Raji (cell line): Measurements from ENCODE around the gene SDHAF2.

Experiments used
- POLR2A ChIP-seq: IDR thresholded peaks from 2 replicates; pipeline ENCODE4 v1.6.1; 2011; ENCODE audit warnings: low read depth, low read length, control low read depth; ENCODE audit not compliant: insufficient read depth

The SDHAF2 gene

DNA sequence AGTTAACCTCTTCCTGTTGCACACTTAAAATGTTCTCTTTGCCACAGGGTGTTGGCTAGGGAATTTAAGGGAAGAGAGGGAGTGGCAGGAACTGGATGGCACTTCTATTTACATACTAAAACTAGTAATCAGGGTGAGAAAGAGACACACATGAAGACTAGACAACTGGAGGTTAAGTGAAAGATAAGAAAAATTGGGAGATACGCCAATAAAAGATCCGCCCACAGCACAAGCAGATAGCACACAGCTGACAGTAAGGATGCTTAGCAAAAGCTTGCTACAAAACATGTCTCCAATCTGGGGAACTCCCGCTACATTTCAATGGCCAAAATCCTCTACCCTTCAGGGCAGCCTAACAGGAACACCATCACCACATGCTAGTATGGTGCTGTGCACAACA, 13.0 kb upstream of the SDHAF2 start:
- TF ChIP-seq POLR2A: no peak

DNA sequence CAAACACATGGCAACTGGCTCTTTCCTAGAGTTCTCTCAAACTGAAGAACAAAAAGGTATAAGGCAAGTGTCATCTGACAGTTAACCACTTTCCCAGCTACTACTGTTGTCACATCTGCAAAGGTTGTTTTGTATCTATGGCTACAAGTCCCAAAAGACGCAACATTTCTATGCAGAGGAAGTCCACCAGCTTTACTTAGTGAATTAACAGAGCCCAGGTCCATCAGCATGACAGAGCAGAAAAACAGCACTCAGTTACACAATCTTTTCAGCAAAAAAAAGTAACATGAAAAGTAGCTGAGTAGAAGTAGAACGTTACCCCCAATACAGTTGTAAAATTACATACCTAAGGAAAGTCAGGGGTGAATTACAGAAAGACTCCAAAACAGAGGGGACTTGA, 12.3 kb upstream of the SDHAF2 start:
- TF ChIP-seq POLR2A: no peak

DNA sequence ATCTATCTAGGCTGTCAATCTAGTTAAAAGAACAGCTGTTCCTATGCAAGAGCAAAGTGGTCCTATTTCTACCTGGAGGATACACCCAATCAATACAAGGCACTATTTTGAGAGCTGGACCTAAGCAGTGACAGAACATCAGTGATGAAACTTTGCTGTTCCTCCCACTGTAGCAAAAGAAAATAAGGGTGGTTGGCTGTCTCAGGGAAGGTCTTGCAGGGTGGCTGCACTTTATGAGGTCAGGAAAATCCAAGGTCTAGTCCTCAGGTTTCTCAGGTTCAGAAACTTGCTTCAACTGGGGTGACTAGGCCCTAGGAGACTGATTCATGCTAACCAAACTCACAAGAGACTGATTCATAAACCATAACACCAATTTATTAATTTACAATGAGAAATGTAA, 11.8 kb upstream of the SDHAF2 start:
- TF ChIP-seq POLR2A: no peak

DNA sequence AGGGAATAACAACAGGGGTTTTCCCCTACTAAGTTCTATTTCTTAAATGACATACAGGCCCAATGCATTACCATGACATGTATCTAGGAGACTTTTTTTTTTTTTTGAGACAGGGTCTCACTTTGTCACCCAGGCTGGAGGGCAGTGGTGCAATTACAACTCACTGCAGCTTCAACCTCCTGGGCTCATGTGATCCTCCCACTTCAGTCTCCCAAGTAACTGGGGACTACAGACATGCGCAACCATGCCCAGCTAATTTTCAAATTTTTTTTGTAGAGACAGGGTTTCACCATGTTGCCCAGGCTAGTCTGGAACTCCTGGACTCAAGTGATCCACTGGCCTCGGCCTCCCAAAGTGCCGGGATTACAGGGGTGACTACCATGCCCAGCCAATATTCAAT, 7.7 kb upstream of the SDHAF2 start:
- TF ChIP-seq POLR2A: no peak

DNA sequence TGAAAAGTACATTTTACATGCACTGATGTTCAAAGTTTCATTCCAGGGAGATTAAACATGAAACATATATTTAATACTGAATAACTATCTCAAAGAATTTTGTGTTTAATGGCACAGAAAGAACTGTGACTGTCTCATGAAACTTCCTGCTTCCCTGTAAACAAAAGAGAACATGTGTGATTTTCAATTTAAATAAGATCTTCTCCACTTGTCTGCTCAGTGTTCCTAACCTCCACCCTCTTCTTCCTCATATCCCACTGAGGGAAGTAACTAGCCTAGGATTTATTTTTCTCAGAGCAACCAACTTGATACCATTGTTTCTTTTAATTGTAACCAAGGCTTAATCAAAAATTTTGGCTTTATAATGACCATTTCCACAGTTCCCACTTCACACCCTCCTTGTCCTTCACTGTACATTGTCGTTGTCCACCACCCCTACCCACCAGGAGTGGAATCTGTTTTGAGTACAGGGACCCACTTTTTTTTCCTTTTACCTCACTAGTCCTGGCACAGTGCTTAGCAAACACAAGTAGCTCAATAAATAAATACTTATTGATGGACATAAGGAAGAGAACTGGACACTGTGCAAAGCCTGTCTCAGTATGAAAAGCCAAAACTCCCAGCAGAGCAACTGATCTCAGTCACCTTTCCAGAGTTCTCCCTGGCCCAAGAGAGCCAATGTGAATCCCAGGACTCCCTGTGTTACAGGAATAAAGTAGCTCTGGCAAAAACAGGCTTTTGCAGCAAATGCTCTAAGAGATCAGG, 4.4 kb upstream of the SDHAF2 start:
- no peak for TF ChIP-seq POLR2A

DNA sequence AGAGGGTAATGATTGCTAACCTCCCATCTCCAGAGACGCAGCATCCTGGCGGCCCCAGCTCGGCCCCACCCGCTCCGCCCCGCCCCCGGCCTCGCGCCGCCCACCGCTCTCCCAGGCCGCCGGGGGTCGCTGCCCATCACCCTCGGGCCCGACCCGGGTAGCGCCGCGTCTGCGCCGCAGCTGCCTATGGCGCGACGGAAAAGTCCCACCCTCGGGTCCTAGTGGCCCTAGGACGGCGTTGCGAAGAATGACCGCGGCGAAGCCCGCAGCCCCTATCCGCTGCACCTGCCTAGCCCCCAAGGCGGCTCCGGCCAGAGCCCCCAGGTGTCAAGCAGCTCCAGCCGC, 606 bp upstream of the SDHAF2 start:
- TF ChIP-seq POLR2A: no peak

DNA sequence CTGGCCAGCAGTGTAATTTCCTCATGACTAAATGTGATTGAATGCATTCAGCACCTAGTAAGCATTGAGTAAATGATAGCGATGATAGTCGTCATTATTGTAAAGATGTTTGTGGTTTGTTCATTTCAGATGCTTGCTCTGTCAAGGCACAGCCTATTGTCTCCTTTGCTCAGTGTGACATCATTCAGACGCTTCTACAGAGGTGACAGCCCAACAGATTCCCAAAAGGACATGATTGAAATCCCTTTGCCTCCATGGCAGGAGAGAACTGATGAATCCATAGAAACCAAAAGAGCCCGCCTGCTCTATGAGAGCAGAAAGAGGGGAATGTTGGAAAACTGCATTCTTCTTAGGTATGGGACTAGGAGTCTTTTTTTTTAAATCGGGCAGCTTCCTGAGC, 7.6 kb downstream of the SDHAF2 start:
- no peak for TF ChIP-seq POLR2A

DNA sequence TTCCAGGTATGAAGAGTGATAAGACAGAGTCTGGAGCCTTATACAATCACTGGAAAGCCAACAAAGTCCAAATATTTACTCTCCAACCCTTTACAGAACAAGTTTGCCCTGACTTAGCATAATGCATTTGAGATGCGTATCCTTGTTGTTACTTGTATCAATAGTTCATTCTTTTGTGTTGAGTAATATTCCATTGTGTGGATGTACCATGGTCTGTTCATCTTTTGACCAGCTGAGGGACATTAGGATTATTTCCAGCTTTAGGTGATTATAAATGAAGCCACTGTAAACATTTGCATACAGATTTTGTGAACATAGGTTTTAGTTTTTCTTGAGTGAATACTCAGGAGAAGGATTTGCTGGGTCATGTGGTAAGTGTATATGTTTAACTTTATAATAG, 9.7 kb downstream of the SDHAF2 start:
- TF ChIP-seq POLR2A: no peak

DNA sequence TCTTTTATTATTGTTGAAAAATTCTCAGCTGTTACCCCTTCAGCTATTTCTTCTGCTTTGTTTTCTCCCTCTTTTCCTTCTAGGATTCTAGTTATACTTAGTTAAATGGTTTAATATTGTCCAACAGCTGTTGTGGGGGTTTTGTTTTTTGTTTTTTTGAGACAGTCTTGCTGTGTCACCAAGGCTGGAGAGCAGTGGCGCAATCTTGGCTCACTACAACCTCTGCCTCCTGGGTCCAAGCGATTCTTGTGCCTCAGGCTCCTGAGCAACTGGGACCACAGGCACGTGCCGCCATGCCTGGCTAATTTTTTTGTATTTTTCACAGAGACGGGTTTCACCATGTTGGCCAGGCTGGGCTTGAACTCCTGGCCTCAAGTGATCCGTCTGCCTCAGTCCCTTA, 12.7 kb downstream of the SDHAF2 start:
- TF ChIP-seq POLR2A: no peak

DNA sequence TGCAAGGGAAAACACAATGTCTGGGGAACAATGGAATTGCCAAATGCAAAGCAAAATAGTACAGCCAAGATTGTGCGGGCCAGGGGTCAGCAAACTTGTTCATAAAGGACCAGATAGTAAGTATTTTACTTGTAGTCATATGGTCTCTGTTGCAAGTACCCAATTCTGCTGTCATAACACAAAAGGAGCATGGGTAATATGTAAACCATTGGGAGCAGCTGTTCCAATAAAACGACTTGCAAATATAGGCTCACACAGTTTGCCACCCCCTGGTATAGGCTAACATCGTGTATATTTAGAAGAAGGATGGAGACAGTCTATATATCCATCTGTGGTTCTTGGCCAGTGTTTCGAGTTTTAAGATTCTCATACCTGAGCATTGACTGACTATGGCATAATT, 15.6 kb downstream of the SDHAF2 start:
- TF ChIP-seq POLR2A: no peak

DNA sequence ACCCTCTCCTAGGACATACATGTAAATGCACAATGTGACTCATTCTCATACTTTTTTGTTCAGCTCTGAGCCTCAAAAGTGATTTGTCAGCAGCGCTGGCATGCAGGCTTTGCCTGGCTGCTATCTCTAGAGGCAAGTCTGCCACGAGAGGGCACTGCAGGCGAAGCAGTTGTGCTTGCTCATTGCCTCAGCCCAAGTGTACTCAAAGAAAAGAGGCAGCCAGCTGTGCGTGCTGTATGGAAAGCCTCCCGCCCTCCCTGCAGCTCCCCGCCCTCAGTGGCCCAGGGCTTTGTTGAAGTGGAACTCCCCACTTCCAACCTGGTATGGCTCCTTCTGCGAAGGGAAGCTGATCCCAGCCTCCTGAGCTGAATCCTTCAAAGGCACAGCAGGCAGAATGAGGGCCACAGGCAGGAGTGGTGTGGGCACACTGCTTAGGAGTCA, 16.3 kb downstream of the SDHAF2 start:
- no peak for TF ChIP-seq POLR2A

DNA sequence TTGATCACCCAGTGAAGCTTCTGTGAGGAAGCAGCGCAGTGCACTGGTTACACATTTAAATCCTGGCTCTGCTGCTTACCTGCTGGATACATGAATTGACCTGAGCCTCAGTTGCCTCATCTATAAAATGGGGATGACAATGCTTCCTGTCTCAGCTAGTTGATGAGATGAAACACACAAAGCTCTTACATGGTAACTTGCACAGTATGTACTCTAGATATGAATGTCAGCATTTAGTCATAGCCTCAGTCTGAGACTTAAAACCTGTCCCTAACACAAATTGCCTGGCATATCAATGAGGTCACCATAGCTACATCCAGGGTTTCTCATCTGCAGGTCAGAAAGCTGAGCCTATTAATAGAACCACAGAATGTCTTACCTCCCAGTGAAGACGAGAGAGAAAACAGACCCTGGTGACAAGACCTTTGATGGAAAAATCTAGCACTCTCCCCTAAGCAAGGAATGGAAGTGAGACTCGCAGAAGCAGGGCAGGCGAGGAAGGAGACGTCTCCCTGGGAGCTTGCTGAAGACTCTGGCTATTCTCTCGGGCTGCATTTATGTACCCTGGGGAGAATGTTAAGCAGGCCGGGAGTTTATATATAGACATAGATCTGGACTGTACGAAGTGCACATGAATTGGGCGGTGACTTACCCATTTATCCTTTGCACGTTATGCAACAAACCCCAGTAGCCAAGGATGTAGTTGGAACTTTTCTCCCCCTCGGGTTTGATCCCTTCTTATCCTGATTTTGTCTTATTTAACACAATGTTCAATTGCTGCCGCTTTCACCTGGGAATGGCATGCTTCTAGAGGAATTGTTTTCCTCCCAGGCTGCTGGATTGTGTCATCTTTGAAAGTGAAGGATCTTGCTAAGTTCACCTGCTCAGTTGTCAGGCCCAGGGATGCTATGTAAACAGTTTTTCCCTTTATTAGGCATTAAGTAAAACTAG, 18.0 kb downstream of the SDHAF2 start:
- no peak for TF ChIP-seq POLR2A

DNA sequence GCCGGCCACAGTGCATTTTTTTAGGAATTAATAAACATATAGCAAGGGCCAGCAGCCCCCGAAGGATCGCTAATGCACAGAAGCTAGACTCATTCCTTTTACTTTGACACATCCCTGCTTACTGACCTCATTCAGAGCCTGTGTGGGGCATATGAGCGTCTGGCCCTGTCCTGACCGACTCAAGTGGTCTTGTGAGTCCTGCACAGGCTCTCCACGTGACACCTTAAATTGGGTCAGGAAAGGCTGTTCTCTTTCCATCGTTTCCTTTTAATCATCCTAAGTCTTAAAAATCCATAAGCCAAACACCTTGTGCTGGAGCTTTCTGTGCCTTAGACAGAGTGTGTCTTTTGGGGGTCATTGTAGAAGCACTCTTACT, 18.6 kb downstream of the SDHAF2 start:
- no peak for TF ChIP-seq POLR2A

DNA sequence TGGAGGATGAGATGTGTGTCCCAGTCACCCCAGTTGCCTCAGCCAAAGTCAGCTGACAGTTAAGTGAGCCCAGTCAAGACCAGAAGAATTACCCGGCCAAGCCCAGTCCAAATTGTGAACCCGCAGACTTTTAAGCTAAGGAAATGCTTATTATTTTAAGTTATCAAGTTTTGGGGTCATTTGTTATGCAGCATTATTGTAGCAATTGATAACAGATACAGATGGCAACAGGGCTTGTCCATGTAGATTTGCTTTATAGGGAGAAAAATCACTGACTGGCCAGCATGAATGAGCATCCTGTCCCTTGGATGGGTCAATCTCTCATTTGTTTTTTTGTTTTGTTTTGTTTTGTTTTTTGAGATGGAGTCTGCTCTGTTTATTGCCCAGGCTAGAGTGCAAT, 22.9 kb downstream of the SDHAF2 start:
- no peak for TF ChIP-seq POLR2A

DNA sequence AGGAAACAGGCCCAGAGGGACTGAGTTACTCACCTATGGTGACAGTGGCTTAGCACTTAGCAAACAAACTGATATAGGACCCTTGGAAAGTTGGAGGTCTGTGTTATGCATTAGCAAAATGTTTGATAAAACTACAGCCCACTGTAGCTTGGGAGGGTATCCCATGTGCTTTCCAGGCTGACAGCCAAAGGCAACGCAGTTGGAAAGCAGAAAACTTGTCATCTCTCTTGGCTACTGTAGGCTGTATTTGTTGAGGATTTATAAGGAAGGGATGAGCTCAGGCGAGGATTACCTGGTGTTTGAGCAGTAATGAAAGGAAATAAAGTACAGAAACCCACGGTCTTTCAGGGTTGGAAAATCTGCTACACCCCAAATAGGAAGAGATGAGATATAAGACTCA, 23.8 kb downstream of the SDHAF2 start:
- no peak for TF ChIP-seq POLR2A

DNA sequence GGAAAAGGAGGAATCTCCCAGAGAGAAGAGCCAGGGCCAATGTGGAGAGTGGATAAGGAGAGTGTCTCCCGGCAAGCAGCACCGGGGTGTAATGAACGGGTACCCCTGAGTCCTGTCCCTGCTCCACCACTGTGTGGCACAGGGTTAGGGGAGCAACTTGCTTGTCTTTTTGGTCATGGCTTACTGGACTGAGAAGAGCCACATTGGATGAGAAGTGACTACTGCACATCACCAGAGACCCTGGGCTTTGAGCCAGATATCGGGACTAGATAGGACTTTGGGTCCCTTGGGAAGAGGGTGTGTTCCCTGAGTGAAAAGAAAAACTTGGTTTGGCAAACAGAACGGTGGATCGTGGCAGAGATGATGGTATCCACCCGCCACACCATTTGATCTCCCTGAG, 24.6 kb downstream of the SDHAF2 start:
- no peak for TF ChIP-seq POLR2A
